CD14-positive monocyte (primary cell): ENCODE measurements around the gene NSD1. TPM values are rescaled to one million over a fixed set of nuclear protein-coding genes. Genes with fewer than 3 reads are reported as not detected.

Experiments
- DNase-seq, 3 donors: peaks; one replicate each; pipeline ENCODE4 v3.0.0-alpha.2; 2011 to 2022
- H2AFZ ChIP-seq: 2 replicates; pipeline ENCODE4 v1.6.0; 2012; ENCODE audit warnings: mild to moderate bottlenecking, low read depth, low read length, inconsistent platforms; ENCODE audit not compliant: insufficient read depth, poor library complexity, severe bottlenecking
- H3K27ac ChIP-seq, 2 donors: 1 replicate in 1 of 2; 2 replicates in 1 of 2; pipeline ENCODE4 v1.5.1; 2012 to 2013; ENCODE audit warnings: low read length in 2 of 2, control low read depth in 1 of 2, inconsistent platforms in 1 of 2, low read depth in 1 of 2, mild to moderate bottlenecking in 1 of 2
- H3K27me3 ChIP-seq, 2 donors: one replicate each; pipeline versions ENCODE4 v1.6.0 to v1.6.1; 2011 to 2013; ENCODE audit warnings: low read length in 2 of 2; ENCODE audit not compliant: control insufficient read depth in 2 of 2, insufficient read depth in 2 of 2
- H3K36me3 ChIP-seq, 2 donors: replicated peaks in 1 of 2; 1 replicate in 1 of 2; 2 replicates in 1 of 2; pipeline versions ENCODE4 v1.5.1 to v1.6.1; 2012 to 2013; ENCODE audit warnings: low read length in 2 of 2, control low read depth in 1 of 2, inconsistent platforms in 1 of 2, mild to moderate bottlenecking in 1 of 2; ENCODE audit not compliant: insufficient read depth in 2 of 2, control insufficient read depth in 1 of 2
- H3K4me1 ChIP-seq, 2 donors: 1 replicate in 1 of 2; 2 replicates in 1 of 2; pipeline versions ENCODE4 v1.5.1 to v1.6.1; 2012 to 2013; ENCODE audit warnings: low read length in 2 of 2, control low read depth in 1 of 2, inconsistent platforms in 1 of 2, mild to moderate bottlenecking in 1 of 2, moderate library complexity in 1 of 2; ENCODE audit not compliant: insufficient read depth in 2 of 2, control insufficient read depth in 1 of 2
- H3K4me2 ChIP-seq: replicated peaks from 2 replicates; pipeline ENCODE3; 2012; ENCODE audit warnings: low read length, moderate library complexity, mild to moderate bottlenecking; ENCODE audit not compliant: poor library complexity, severe bottlenecking; ENCODE audit errors: extremely low read depth
- H3K4me3 ChIP-seq, 3 experiments: fragments of 200-600 bp in 1 of 3; sonication (generic) in 1 of 3; replicated peaks in 1 of 3; 1 replicate in 2 of 3; 2 replicates in 1 of 3; pipeline ENCODE4 v1.5.1; 2011 to 2013; ENCODE audit warnings: low read length in 3 of 3, mild to moderate bottlenecking in 3 of 3, control low read depth in 2 of 3, low read depth in 2 of 3, inconsistent platforms in 1 of 3, moderate library complexity in 1 of 3
- H3K79me2 ChIP-seq: 2 replicates; pipeline ENCODE4 v1.6.0; 2012; ENCODE audit warnings: mild to moderate bottlenecking, control low read depth, inconsistent platforms, low read length, moderate library complexity; ENCODE audit not compliant: insufficient read depth
- H3K9ac ChIP-seq: 2 replicates; pipeline ENCODE4 v1.6.0; 2017; ENCODE audit warnings: low read length, mild to moderate bottlenecking; ENCODE audit not compliant: insufficient read depth, poor library complexity, severe bottlenecking
- H3K9me3 ChIP-seq, 2 donors: replicated peaks in 1 of 2; 1 replicate in 1 of 2; 2 replicates in 1 of 2; pipeline versions ENCODE4 v1.5.1 to v1.6.1; 2012 to 2013; ENCODE audit warnings: low read length in 2 of 2, control low read depth in 1 of 2; ENCODE audit not compliant: control insufficient read depth in 1 of 2, insufficient read depth in 1 of 2
- H4K20me1 ChIP-seq: 2 replicates; pipeline ENCODE4 v1.6.0; 2012; ENCODE audit warnings: mild to moderate bottlenecking, low read length, control low read depth, moderate library complexity; ENCODE audit not compliant: insufficient read depth
- H3K27ac Mint-ChIP-seq, 7 donors: one replicate each; pipeline ENCODE4 v1.8.0; 2020; ENCODE audit warnings: mild to moderate bottlenecking in 7 of 7, mixed read lengths in 7 of 7, moderate library complexity in 6 of 7, inconsistent platforms in 2 of 7
- H3K27me3 Mint-ChIP-seq, 3 donors: one replicate each; pipeline ENCODE4 v1.8.0; 2021 to 2022; ENCODE audit warnings: low read depth in 3 of 3, mild to moderate bottlenecking in 3 of 3, mixed read lengths in 3 of 3, moderate library complexity in 3 of 3, inconsistent platforms in 1 of 3
- H3K36me3 Mint-ChIP-seq, 2 donors: one replicate each; pipeline ENCODE4 v1.8.0; 2020; ENCODE audit warnings: mixed read lengths in 2 of 2, inconsistent platforms in 1 of 2, mild to moderate bottlenecking in 1 of 2
- H3K4me1 Mint-ChIP-seq: one replicate; pipeline ENCODE4 v1.8.0; 2020; ENCODE audit warnings: mild to moderate bottlenecking, mixed read lengths
- H3K4me3 Mint-ChIP-seq, 2 donors: one replicate each; pipeline ENCODE4 v1.8.0; 2020; ENCODE audit warnings: mild to moderate bottlenecking in 2 of 2, mixed read lengths in 2 of 2, moderate library complexity in 1 of 2
- H3K9me3 Mint-ChIP-seq, 7 donors: one replicate each; pipeline ENCODE4 v1.8.0; 2020 to 2022; ENCODE audit warnings: mixed read lengths in 7 of 7, mild to moderate bottlenecking in 6 of 7, moderate library complexity in 6 of 7, inconsistent platforms in 2 of 7
- WGBS: methylation state at CpG from one replicate; pipeline ENCODE4 v1.1.5; 2013; ENCODE audit warnings: missing lambda C conversion rate; ENCODE audit not compliant: insufficient coverage; 5-methylcytosine and 5-hydroxymethylcytosine counted together
- intact Hi-C, 2 donors: fragments of 100-400 bp; cut with micrococcal nuclease; formaldehyde crosslinking; loops; one replicate each; pipeline versions ENCODE4 v1.15.0 to v1.15.1; 2023
- polyA plus RNA-seq, 3 donors: library from polyadenylated mRNA; depleted of rRNA in 1 of 3; unstranded in 2 of 3; stranded (reverse) in 1 of 3; fragments of 300-500 nt in 2 of 3; fragments of >200 nt in 1 of 3; fragmentation: Illumina TruSeq in 2 of 3; gene quantifications; 1 replicate in 2 of 3; 2 replicates in 1 of 3; pipeline ENCODE4 v1.2.3, GENCODE V29; 2012 to 2021
- TF ChIP-seq, protein P1 (sequence below): fragments of 200-600 bp; IDR thresholded peaks from one replicate; pipeline ENCODE4 v1.8.0; 2022; ENCODE audit warnings: antibody characterized with exemption, mild to moderate bottlenecking

Gene NSD1
- polyA plus RNA-seq, 3 donors: 12.6 to 31.9 (median 19.0) TPM

DNA sequence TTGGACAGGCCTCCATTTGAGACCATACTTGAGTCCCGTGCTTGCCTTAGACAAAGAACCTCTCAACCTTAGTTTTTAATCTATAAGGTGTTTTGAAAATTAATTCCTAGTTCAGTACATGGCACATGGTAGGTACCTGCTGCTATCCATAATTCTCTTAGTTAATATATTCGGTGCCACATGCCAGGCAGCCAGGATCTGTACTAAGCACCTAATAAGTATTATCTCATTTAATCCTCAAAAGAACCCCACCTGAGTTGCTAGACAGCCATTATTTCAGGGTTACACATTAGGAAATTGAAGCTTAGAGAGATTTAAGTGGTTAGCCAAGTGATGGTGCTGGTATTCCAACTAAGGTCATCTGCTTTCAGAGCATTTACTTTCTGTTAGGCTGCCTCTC is 29.9 kb downstream of the NSD1 start:
- Histone ChIP-seq H3K9me3 (no peaks in the 10 kb centered on the region), H3K27ac (no peak overlapping the region), H3K9ac (no peak overlapping the region), H2AFZ (no peak overlapping the region), H3K27me3 (no peaks in the 10 kb centered on the region), H4K20me1 (peaks cover 97% of the 10 kb centered on the region), H3K4me2 (no peak overlapping the region), H3K4me1 (no peaks in the 10 kb centered on the region), H3K79me2 (peaks cover 99% of the 10 kb centered on the region), H3K4me3 (no peak overlapping the region), H3K36me3 (peaks cover 31 to 86% of the 10 kb centered on the region in 2 donors)
- intact Hi-C loops: no loop called here
- DNase-seq: no peak
- no peaks in the 10 kb centered on the region for H3K4me1 Mint-ChIP-seq
- no peak overlapping the region for H3K4me3 Mint-ChIP-seq
- peaks cover 44 to 69% of the 10 kb centered on the region in 2 donors for H3K36me3 Mint-ChIP-seq
- WGBS: no CpG with 5 or more reads among the region's 2 CpGs
- peaks cover 0 to 1% (median 0%) of the 10 kb centered on the region in 3 donors for H3K27me3 Mint-ChIP-seq
- TF ChIP-seq, protein P1, sequence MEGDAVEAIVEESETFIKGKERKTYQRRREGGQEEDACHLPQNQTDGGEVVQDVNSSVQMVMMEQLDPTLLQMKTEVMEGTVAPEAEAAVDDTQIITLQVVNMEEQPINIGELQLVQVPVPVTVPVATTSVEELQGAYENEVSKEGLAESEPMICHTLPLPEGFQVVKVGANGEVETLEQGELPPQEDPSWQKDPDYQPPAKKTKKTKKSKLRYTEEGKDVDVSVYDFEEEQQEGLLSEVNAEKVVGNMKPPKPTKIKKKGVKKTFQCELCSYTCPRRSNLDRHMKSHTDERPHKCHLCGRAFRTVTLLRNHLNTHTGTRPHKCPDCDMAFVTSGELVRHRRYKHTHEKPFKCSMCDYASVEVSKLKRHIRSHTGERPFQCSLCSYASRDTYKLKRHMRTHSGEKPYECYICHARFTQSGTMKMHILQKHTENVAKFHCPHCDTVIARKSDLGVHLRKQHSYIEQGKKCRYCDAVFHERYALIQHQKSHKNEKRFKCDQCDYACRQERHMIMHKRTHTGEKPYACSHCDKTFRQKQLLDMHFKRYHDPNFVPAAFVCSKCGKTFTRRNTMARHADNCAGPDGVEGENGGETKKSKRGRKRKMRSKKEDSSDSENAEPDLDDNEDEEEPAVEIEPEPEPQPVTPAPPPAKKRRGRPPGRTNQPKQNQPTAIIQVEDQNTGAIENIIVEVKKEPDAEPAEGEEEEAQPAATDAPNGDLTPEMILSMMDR: no peak
- no peak overlapping the region for H3K27ac Mint-ChIP-seq
- H3K9me3 Mint-ChIP-seq: no peaks in the 10 kb centered on the region

DNA sequence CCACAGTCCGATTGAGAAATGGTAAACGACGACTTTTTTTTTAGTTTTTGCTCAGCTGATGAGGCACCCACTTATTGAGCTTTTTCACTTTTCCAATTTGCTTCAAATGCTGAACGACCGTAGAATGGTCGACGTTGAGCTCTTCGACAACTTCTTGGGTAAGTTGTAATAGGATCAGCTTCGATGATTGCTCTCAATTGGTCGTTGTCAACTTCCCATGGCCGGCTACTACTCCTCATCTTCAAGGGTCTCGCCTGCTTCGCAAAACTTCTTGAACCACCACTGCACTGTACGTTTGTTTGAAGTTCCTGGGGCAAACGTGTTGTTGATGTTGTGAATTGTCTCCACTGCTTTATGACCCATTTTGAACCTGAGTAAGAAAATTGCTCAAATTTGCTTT is 35.7 kb downstream of the NSD1 start:
- intact Hi-C loops: no loop called here
- H2AFZ ChIP-seq: no peak overlapping the region

More for the DNA sequence above, 35.7 kb downstream of the NSD1 start:
- peaks cover 33 to 68% of the 10 kb centered on the region in 2 donors for H3K36me3 ChIP-seq
- TF ChIP-seq, protein P1: no peak
- H3K4me1 ChIP-seq: no peaks in the 10 kb centered on the region
- H3K27ac ChIP-seq: no peak overlapping the region
- peaks cover 0 to 1% (median 0%) of the 10 kb centered on the region in 3 donors for H3K27me3 Mint-ChIP-seq
- no peak overlapping the region for H3K4me3 Mint-ChIP-seq
- peak overlapping the region in 1 of 7 donors; percentile 1 for H3K27ac Mint-ChIP-seq
- H3K9me3 Mint-ChIP-seq: no peaks in the 10 kb centered on the region
- 100% methylated on average over 4 of the region's 15 CpGs for whole genome bisulfite sequencing
- no peaks in the 10 kb centered on the region for H3K9me3 ChIP-seq
- peaks cover 40 to 76% of the 10 kb centered on the region in 2 donors for H3K36me3 Mint-ChIP-seq
- H4K20me1 ChIP-seq: peaks cover 100% of the 10 kb centered on the region
- H3K4me2 ChIP-seq: no peak overlapping the region
- no peak overlapping the region for H3K4me3 ChIP-seq
- H3K4me1 Mint-ChIP-seq: peaks cover 2% of the 10 kb centered on the region
- DNase-seq: no peak
- no peak overlapping the region for H3K9ac ChIP-seq
- H3K79me2 ChIP-seq: peaks cover 96% of the 10 kb centered on the region
- H3K27me3 ChIP-seq: no peaks in the 10 kb centered on the region
